ENCODE data around the gene THRB. TPM values are rescaled to one million over a fixed set of nuclear protein-coding genes. Genes with fewer than 3 reads are reported as not detected.

The THRB gene
- total RNA-seq, 2 donors from 2014 or later, result 0.24 to 0.26 TPM

GRCh38 chr3:24359645-24360462 is 134.8 kb downstream of the THRB start:
- Mint-ChIP-seq H3K36me3 (ENCODE audit: low read depth) (no peaks in the 10 kb centered on the region), H3K4me1 (peaks cover 6% of the 10 kb centered on the region), H3K9me3 (no peaks in the 10 kb centered on the region), H3K4me3 (no peak overlapping the region), H3K27ac (no peak overlapping the region), H3K27me3 (ENCODE audit: insufficient read depth) (peaks cover 10% of the 10 kb centered on the region)
- no peaks in the 10 kb centered on the region for H3K9me3 ChIP-seq (ENCODE audit: control insufficient read depth, low read length)
- no peaks in the 10 kb centered on the region for H3K36me3 ChIP-seq (ENCODE audit: control insufficient read depth, insufficient read depth, low read length)
- WGBS, 2 experiments (ENCODE audit: insufficient coverage in 1 of 2, insufficient read length in 1 of 2), result 77 to 93% methylated on average over 3 to 5 of the region's 5 CpGs
- H3K4me1 ChIP-seq (ENCODE audit: control insufficient read depth, insufficient read depth, low read length), result no peaks in the 10 kb centered on the region
- no peak overlapping the region for H3K4me3 ChIP-seq (ENCODE audit: low read length)
- H3K27me3 ChIP-seq (ENCODE audit: control insufficient read depth, insufficient read depth, low read length, poor library complexity, severe bottlenecking), result peaks cover 7% of the 10 kb centered on the region
- no peak overlapping the region for H3K27ac ChIP-seq (ENCODE audit: low read depth, low read length)
- no peak for DNase-seq
- TF ChIP-seq CTCF (conservative IDR thresholded peaks at IDR 0.05), result peak; percentile 59
- no peak overlapping the region for H3K9ac ChIP-seq (ENCODE audit: extremely low read depth, low read length, poor library complexity, severe bottlenecking)

GRCh38 chr3:24359102-24359501 is 135.5 kb downstream of the THRB start:
- no peak overlapping the region for H3K27ac Mint-ChIP-seq
- Histone ChIP-seq H3K27ac (ENCODE audit: low read depth, low read length) (no peak overlapping the region), H3K4me1 (ENCODE audit: control insufficient read depth, insufficient read depth, low read length) (no peaks in the 10 kb centered on the region), H3K27me3 (ENCODE audit: control insufficient read depth, insufficient read depth, low read length, poor library complexity, severe bottlenecking) (peaks cover 7% of the 10 kb centered on the region), H3K36me3 (ENCODE audit: control insufficient read depth, insufficient read depth, low read length) (no peaks in the 10 kb centered on the region), H3K4me3 (ENCODE audit: low read length) (no peak overlapping the region), H3K9me3 (ENCODE audit: control insufficient read depth, low read length) (no peaks in the 10 kb centered on the region), H3K9ac (ENCODE audit: extremely low read depth, low read length, poor library complexity, severe bottlenecking) (no peak overlapping the region)
- DNase-seq, result no peak
- no peak overlapping the region for H3K4me3 Mint-ChIP-seq
- TF ChIP-seq CTCF (conservative IDR thresholded peaks at IDR 0.05), result no peak
- H3K36me3 Mint-ChIP-seq (ENCODE audit: low read depth), result no peaks in the 10 kb centered on the region
- H3K4me1 Mint-ChIP-seq, result peaks cover 6% of the 10 kb centered on the region
- 84% methylated on average over 1 of the region's 1 CpG; no CpG with 5 or more reads in 1 of the 2 experiments for WGBS, 2 experiments (ENCODE audit: insufficient coverage in 1 of 2, insufficient read length in 1 of 2)
- peaks cover 14% of the 10 kb centered on the region for H3K27me3 Mint-ChIP-seq (ENCODE audit: insufficient read depth)
- H3K9me3 Mint-ChIP-seq, result no peaks in the 10 kb centered on the region

- Mint-ChIP-seq H3K9me3 (no peaks in the 10 kb centered on the region), H3K4me1 (peaks cover 6% of the 10 kb centered on the region), H3K27ac (no peak overlapping the region), H3K27me3 (ENCODE audit: insufficient read depth) (peaks cover 15% of the 10 kb centered on the region), H3K4me3 (no peak overlapping the region), H3K36me3 (ENCODE audit: low read depth) (no peaks in the 10 kb centered on the region)
- Histone ChIP-seq H3K9me3 (ENCODE audit: control insufficient read depth, low read length) (no peaks in the 10 kb centered on the region), H3K27ac (ENCODE audit: low read depth, low read length) (no peak overlapping the region), H3K4me3 (ENCODE audit: low read length) (no peak overlapping the region), H3K9ac (ENCODE audit: extremely low read depth, low read length, poor library complexity, severe bottlenecking) (no peak overlapping the region), H3K27me3 (ENCODE audit: control insufficient read depth, insufficient read depth, low read length, poor library complexity, severe bottlenecking) (peaks cover 7% of the 10 kb centered on the region), H3K4me1 (ENCODE audit: control insufficient read depth, insufficient read depth, low read length) (no peaks in the 10 kb centered on the region), H3K36me3 (ENCODE audit: control insufficient read depth, insufficient read depth, low read length) (no peaks in the 10 kb centered on the region)
- 93 to 100% methylated on average over 2 to 5 of the region's 6 CpGs for WGBS, 2 experiments (ENCODE audit: insufficient coverage in 1 of 2, insufficient read length in 1 of 2)
- no peak for DNase-seq
- no peak for TF ChIP-seq CTCF (conservative IDR thresholded peaks at IDR 0.05)
These were observed 137.0 kb downstream of the THRB start for GRCh38 chr3:24357635-24358034.
